ENCODE measurements around the gene CRK. TPM values are rescaled to one million over a fixed set of nuclear protein-coding genes. Genes with fewer than 3 reads are reported as not detected.
"Not testable (repeated sequence)": the region's sequence is repeated elsewhere in the genome, so short reads cannot be mapped to it uniquely, and the experiment has no call there.

The CRK gene
- total and polyA plus RNA-seq, 8 donors: 18.0 to 87.5 (median 36.7) TPM

- intact Hi-C loops (cut with DNase I; ENCODE audit: low total_unique reads): no loop called here
- DNase-seq: no peak
- Histone ChIP-seq H3K4me1 (peaks cover 22 to 53% (median 37%) of the 10 kb centered on the region in 4 donors), H3K27me3 (no peaks in the 10 kb centered on the region), H3K4me3 (no peak overlapping the region), H3K9me3 (no peaks in the 10 kb centered on the region), H3K27ac (peak overlapping the region in 3 of 5 donors; percentile 75 to 85 (median 78)), H3K36me3 (peaks cover 11 to 32% (median 25%) of the 10 kb centered on the region in 4 donors)
- TF ChIP-seq EP300 (IDR thresholded peaks at IDR 0.05): no peak
- TF ChIP-seq POLR2A (IDR thresholded peaks at IDR 0.05): no peak
- TF ChIP-seq POLR2AphosphoS5 (IDR thresholded peaks at IDR 0.05): no peak
- TF ChIP-seq CTCF (IDR thresholded peaks at IDR 0.05): no peak
- WGBS, 5 donors: 74 to 87% (median 83%) methylated on average over 17 to 18 of the region's 18 CpGs
These were observed 5.3 kb upstream of the CRK start for GRCh38 chr17:1461198-1461944.

- intact Hi-C loops (cut with DNase I; ENCODE audit: low total_unique reads): no loop called here
- TF ChIP-seq POLR2AphosphoS5 (IDR thresholded peaks at IDR 0.05) (peak in 2 of 3 donors; percentile 54 to 83), POLR2A (IDR thresholded peaks at IDR 0.05) (no peak)
- 14 to 21% (median 16%) methylated on average over 6 of the region's 6 CpGs for WGBS, 5 donors
- H3K36me3 ChIP-seq: peaks cover 3 to 21% (median 13%) of the 10 kb centered on the region in 4 donors
- H3K27ac ChIP-seq: peak overlapping the region; percentile 65 to 85 (median 75)
- peak overlapping the region in 1 of 4 donors; percentile 7 for H3K4me3 ChIP-seq
- no peaks in the 10 kb centered on the region for H3K27me3 ChIP-seq
- no peaks in the 10 kb centered on the region for H3K9me3 ChIP-seq
- peaks cover 22 to 53% (median 37%) of the 10 kb centered on the region in 4 donors for H3K4me1 ChIP-seq
- DNase-seq: peak; percentile 77 to 94
These were observed 4.2 kb upstream of the CRK start for GRCh38 chr17:1460233-1460632.

- Histone ChIP-seq H3K9me3 (no peaks in the 10 kb centered on the region), H3K36me3 (peaks cover 0 to 12% (median 4%) of the 10 kb centered on the region in 4 donors), H3K4me1 (peaks cover 37 to 64% (median 54%) of the 10 kb centered on the region in 4 donors), H3K4me3 (peak overlapping the region; percentile 73 to 100 (median 98)), H3K27me3 (no peaks in the 10 kb centered on the region), H3K27ac (peak overlapping the region; percentile 96 to 100 (median 99))
- TF ChIP-seq EP300 (IDR thresholded peaks at IDR 0.05) (no peak), POLR2AphosphoS5 (IDR thresholded peaks at IDR 0.05) (peak in 2 of 3 donors; percentile 47 to 75), CTCF (IDR thresholded peaks at IDR 0.05) (peak in 5 of 7 experiments; percentile 33 to 58 (median 52))
- 0 to 1% (median 0%) methylated on average over 20 to 31 of the region's 31 CpGs for WGBS, 5 donors
- DNase-seq: peak; percentile 62 to 88
- intact Hi-C loops (cut with DNase I; ENCODE audit: low total_unique reads): no loop called here
These were observed 688 bp downstream of the CRK start for GRCh38 chr17:1455291-1455796.

GRCh38 chr17:1454541-1454940 lies 1.5 kb downstream of the CRK start:
- Histone ChIP-seq H3K27ac (peak overlapping the region; percentile 5 to 100 (median 99)), H3K4me1 (peaks cover 38 to 65% (median 54%) of the 10 kb centered on the region in 4 donors), H3K4me3 (peak overlapping the region; percentile 73 to 100 (median 98)), H3K9me3 (no peaks in the 10 kb centered on the region), H3K36me3 (peaks cover 0 to 17% (median 4%) of the 10 kb centered on the region in 4 donors), H3K27me3 (no peaks in the 10 kb centered on the region)
- 55 to 64% (median 61%) methylated on average over 9 of the region's 9 CpGs for WGBS, 5 donors
- no peak for DNase-seq
- intact Hi-C loops (cut with DNase I; ENCODE audit: low total_unique reads): no loop called here
- TF ChIP-seq CTCF (IDR thresholded peaks at IDR 0.05) (no peak), POLR2A (IDR thresholded peaks at IDR 0.05) (no peak), EP300 (IDR thresholded peaks at IDR 0.05) (no peak), POLR2AphosphoS5 (IDR thresholded peaks at IDR 0.05) (no peak)

- DNase-seq: peak in 1 of 2 donors; percentile 43
- WGBS, 5 donors: 64 to 86% (median 74%) methylated on average over 11 of the region's 11 CpGs
- peak overlapping the region in 4 of 5 donors; percentile 4 to 99 (median 68) for H3K27ac ChIP-seq
- H3K9me3 ChIP-seq; intact Hi-C loops (cut with DNase I; ENCODE audit: low total_unique reads); H3K27me3 ChIP-seq: not testable (repeated sequence)
- peak overlapping the region in 1 of 4 donors; percentile 98 for H3K4me3 ChIP-seq
- H3K36me3 ChIP-seq: peaks cover 0 to 25% (median 4%) of the 10 kb centered on the region in 4 donors
- H3K4me1 ChIP-seq: peaks cover 39 to 73% (median 61%) of the 10 kb centered on the region in 4 donors
These were observed 2.3 kb downstream of the CRK start for GRCh38 chr17:1453694-1454093.

Data from stomach (tissue), 9 donors.